HPDE6-E6E7 (cell line): ENCODE measurements around the gene NDFIP2.

Experiments
- DNase-seq: peaks from one replicate; pipeline ENCODE4 v3.0.0; 2011; ENCODE audit warnings: missing footprints; ENCODE audit errors: extremely low spot score

The NDFIP2 gene, protein sequence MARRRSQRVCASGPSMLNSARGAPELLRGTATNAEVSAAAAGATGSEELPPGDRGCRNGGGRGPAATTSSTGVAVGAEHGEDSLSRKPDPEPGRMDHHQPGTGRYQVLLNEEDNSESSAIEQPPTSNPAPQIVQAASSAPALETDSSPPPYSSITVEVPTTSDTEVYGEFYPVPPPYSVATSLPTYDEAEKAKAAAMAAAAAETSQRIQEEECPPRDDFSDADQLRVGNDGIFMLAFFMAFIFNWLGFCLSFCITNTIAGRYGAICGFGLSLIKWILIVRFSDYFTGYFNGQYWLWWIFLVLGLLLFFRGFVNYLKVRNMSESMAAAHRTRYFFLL

DNA sequence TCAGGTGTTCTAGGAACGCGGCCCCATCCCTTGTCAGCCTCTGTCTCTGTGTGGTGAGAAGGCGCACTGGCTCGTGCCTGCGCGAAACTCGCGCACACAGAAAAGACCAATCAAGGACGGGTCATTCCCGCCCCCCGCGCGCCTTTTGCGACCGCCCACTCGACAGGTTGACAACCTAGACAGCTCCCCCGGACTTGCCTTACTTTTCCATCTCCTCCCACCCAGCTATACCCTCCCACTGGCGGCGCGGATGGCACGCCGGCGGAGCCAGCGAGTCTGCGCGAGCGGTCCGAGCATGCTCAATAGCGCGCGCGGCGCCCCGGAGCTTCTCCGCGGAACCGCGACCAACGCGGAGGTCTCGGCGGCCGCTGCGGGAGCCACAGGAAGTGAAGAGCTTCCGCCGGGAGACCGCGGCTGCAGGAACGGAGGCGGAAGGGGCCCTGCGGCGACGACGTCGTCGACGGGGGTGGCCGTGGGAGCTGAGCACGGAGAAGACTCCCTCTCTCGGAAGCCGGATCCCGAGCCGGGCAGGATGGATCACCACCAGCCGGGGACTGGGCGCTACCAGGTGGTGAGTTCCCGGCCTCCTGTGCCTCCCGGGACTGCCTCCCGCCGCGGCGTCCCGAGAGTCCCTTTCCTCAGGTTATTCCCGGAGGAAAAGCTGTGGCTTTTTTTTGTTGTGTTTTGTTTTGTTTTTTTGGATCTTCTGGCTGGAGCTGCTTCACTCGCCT lies at the start of gene NDFIP2:
Gene NDFIP2, plus strand, starts transcription at position 202 of the 731 bp plus-strand sequence. Its CDS starts 49 bp downstream, at position 251.
- peak; percentile 52 for DNase-seq

DNA sequence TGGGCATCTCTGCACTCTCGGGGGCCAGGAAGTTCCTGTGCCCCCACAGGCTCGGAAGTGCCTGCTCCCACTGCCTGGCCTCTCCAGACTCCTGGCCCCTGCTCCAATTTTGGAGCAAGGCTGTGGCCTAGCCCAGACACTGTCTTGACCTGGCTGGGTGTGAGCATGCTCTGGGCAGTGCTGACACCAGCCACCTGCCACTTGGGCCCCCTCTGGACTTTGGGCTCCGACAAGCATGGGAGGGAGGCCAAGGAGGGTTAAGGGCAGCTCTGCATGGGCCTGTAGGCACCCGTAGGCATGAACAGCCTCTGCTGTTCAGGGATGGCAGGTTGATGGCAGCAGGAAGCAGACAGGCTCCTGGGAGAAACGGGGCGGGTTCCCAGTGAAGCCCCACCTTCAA lies 48.9 kb upstream of the NDFIP2 start:
- no peak for DNase-seq

DNA sequence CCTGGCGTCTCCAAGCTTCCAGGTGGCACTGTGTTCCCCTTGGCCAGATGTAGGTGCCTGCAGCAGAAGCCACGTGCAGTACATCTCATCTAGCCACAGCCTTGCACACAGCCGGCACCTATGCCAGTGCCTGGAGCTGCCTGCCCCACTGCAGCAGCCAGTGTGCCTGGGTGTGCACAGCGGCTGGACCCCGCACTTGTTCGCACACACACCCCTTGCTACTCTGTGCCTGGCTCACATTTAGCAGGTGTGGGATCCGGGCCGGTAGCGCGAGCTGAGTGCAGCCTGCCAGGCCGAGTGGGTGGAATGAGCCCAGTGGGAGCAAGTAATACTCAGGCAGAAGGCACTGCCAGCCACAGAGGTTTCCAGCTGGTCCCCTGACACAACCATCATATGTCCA lies 48.0 kb upstream of the NDFIP2 start:
- DNase-seq: no peak

DNA sequence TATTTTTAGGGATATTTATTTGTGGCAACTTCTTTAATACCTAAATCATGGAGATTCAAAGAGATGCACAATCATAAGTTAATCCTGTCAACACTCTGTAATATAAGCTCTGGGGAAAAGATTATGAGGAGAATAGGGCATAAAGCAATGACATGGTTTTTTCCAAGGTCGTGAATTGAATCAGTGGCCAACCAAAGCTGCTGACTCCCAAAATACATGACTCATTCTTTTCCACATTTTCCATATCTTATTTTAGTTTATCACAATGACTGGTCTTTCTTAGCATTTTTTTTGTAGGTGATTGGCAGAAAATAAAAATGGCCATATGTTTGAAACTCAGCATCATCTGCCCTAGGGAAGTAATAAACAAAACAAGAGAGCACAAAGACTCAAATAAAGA lies 46.4 kb upstream of the NDFIP2 start:
- DNase-seq: no peak

DNA sequence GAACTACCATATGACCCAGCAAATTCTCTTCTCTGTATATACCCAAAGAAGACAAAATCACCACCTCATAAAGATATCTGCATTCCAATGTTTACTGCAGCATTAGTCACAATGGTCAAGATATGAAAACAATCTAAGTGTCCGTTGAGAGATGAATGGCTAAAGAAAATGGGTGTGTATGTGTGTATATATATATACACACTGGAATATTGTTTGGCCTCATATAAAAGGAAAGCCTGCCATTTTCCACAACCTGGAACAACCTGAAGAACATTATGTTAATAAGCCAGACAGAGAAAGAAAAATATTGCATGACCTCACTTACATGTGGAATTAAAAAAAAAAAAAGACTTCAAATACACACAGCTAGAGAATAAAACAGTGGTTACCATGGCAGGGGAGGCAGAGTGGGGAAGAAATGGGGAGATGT lies 45.4 kb upstream of the NDFIP2 start:
- no peak for DNase-seq

DNA sequence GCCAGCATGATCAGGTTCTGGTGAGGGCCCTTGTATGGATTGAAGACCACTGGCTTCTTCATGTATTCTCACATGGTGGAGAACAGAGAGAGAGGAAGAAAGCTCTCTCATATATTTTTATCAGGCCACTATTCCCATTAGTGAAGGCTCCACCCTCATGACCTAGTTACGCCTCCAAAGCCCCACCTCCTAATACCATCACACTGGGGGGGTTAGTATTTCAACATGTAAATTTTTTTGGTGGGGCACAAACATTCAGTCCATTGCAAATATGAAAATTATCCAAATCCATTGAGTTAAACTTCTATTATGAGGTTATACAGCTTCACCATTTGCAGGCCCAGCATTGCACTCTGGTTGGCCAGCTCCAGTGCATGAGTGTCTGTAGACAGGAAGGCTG lies 41.7 kb upstream of the NDFIP2 start:
- DNase-seq: no peak

DNA sequence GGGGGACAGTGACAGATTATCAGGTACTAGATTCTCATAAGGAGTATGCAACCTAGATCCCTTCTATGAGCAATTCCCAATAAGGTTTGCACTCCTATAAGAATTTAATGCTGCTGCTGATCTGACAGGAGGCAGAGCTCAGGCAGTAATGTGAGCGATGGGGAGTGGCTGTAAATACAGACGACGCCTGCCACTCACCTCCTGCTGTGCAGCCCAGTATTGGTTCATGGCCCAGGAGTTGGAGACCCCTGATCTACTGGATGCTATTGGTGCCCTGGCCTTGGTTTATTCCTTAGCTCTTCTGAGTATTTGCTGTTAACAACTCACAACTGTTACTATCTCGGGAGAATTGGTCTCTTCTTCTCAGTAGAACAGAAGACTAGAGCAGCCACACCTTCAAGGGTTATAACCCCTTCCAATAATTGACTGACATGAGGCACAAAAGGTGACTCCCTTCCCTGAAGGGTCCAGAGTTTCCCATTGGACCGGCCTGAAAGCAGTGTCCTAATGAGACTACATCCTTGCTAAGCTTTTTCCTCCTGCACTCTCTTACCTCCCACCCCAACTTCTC lies 39.9 kb upstream of the NDFIP2 start:
- no peak for DNase-seq

DNA sequence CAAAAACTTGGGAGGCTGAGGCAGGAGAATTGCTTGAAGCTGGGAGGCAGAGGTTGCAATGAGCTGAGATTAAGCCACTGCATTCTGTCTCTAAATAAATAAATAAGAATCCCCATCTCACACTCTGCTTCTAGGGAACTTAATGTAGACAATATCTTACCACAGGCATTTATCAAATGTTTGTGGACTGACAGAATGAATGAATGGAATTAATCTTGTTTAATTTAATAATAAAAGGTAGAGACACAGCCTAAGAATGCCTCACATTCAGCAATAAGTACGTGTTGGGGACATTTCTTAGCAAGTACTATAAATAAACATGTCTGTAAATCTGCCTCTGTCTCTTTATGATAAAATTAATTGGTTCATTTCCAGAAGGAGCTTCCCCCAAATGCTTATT lies 38.7 kb upstream of the NDFIP2 start:
- DNase-seq: no peak

DNA sequence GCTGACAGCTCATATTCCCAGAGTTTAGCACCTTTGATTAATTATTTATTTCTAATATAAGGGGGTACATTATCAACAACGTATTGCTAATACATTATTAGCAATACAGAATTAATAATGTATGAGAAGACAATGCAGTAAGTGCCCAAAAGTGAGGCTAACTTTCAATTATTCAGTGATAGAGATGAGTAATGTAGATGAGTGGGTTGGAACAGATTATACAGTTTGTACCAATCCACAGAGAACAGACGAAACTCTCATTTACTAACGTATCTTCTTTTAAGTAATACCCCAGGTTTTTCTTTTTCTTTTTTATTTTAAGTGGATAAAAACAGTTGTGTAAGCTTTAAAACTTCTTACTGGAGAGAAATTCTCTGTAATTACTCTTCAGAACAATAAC lies 38.2 kb upstream of the NDFIP2 start:
- DNase-seq: no peak

DNA sequence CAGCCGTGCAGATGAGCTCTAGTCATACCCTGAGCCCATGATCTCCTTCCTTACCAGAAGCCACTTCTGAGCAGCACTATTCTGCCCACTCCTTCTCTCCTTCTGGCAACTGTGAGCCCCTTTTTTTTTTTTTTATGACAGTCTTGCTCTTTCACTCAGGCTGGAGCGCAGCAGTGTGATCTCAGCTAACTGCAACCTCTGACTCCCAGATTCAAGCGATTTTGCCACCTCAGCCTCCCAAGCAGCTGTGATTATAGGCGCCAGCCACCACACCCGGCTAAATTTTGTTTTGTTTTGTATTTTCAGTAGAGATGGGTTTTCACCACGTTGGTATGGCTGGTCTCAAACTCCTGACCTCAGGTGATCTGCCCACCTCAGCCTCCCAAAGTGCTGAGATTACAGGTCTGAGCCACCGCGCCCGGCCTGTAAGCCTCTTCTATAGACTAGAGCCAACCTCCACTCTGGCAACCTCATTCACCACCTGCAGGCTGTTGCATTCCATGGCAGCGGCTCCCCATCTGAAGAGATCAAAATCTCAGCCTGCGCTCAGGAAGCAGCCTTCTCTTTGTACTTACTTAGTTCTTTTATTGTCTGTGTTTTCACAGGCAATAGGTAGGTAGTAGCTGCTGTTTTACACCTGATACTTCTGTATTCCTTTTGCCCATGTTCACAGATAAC lies 34.8 kb upstream of the NDFIP2 start:
- no peak for DNase-seq

DNA sequence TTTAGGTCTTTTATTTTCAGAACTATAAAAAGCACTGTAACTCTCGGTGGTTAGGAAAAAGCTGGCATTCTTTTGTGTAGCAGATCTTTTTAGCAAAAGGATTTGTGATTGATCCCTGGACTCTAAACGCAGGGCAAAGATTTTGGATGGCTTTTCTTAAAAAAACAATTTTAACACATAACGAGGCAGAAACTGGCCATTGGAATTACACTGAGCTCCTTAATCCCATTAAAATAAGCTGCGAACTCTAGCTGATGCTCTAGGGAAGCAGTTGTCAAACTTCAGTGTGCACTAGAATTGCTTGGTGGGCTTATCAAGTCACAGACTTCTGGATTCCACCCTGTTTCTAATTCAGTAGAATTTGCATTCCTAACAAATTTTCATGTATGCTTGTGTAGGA lies 33.8 kb upstream of the NDFIP2 start:
- DNase-seq: no peak

DNA sequence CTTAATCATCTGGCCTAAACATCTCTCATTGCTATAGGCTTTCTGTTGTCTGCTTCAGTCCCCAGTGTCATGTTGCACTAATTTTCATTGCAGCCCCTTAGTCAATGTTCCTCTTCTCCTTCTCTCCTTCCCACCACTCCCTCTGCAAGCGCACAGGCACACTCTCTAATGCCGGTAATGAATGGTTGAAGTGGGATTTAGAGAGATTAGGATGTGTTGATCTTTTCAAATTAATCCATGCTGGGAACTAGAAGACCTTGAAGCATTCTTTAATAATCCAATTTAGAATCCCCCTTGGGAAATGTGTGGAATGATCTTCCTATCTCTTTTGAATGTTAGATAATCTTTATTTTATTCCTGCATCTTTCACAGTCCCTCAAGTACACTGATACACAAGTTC lies 33.2 kb upstream of the NDFIP2 start:
- no peak for DNase-seq

DNA sequence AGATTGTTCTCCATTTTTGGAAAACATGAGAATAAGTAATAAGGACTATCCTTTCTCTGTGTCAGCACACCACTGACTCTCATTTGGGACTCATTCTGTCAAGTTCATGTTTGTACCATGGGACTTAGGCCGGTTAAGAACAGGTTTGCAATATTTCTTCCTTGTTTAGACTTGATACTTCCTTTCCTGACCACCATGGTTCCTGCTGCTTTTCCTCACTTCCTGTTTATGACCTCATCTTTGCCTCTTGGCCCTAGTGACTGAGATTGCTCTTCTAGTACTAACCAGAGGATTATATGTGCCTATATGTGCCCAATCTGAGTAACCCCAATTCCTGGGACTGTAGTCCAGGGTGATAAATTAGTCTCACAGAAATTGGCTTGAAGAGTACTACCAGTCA lies 32.5 kb upstream of the NDFIP2 start:
- DNase-seq: no peak

DNA sequence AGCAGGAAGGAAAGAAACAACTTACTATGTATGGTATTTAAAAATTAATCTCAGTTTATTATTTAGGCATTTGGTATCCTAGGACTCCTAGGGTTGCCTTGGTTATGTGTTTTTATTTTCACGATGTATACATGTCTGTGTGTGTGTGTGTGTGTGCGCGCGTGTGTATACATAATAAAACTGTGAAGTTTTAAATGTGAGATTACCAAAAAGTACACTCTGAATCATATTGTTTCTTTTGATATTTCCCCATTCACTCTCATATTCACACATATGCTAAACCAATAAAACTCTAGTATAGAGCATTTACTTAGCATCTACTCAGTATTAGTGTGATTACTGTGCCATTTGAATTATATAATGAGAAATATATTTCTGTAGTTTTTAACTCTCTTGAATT lies 30.8 kb upstream of the NDFIP2 start:
- no peak for DNase-seq

DNA sequence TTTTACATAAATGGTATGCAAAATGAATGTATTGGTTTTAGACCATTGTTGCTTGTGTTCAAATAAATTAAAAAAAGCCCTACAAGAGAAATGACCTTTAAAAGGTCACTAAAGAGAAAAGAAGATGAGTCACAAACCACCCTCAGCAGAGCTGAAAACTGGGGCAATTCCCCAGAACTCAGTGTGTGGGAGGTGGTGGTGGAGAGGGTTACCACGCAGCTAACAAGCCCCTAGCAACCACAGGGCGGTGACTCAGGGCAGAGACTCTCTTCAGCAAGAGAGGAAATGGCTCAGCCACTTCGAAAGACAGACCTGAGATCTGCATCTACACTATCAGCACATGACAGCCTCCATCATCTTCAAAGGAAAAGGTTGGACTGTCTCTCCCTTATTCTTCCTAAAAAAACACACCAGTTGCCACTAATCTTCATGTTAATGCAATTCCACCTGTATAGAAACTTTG lies 29.4 kb upstream of the NDFIP2 start:
- DNase-seq: peak; percentile 60

DNA sequence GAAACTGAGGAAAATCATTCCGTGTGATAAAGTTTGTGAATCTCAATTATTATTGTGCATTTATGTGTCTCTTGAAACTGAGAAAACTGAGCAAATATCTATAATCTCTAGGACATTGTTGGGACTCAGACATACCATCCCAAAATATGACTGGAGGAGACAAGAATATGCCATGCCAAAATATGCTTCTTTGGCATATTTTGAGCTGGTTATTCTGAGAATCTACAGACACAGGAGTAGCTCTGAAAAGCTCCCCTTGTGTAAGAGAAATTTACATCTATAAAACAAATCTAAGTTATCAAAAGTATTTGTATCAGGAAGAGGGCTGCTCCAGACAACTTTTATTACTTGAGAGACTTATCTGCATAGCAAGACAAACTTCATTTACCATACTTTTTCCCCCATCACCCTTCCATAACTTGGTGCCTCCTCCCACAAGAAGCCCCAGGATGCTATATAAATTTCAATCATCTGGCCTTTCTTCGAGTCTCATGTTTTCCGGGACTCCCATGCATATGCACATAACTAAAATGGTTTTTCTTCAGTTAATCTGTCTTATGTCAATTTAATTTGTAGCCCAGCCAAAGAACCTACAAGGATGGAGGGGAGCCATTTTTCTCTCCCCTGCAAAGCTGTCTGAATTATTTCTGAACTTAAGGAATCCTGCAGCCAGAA lies 28.6 kb upstream of the NDFIP2 start:
- DNase-seq: no peak

DNA sequence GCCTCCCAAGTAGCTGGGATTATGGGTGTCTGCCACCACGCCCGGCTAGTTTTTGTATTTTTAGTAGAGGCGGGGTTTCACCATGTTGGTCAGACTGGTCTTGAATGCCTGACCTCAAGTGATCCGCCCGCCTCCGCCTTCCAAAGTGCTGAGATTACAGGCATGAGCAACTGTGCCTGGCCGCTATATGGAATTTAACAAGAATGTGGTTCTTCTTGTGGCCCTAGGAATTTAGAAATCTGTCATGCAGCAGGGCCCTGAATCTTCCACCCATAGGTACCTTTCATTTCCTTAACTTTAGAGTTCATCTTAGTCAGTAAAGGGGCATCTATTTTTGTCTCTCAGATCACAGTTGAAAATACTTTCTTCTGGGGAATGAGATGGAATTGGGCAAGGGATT lies 25.6 kb upstream of the NDFIP2 start:
- no peak for DNase-seq

DNA sequence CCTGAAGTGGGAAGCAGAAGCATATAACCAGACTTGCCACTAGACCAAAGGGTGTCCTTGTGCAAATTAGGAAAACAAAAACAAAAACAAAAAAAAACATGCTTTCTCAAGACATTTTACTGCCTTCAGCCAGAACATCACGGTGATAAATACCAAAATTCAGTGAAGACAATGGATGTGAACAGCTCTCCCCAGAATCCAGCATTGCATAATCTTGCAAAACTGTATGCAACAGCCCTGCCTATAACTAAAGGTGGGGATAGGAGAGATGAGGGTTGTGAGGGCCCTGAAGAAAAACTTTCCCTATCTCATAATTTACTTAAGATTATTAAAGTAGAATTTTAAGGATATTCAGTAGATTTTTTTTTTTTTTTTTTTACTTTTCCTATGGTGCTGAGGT lies 24.9 kb upstream of the NDFIP2 start:
- no peak for DNase-seq

DNA sequence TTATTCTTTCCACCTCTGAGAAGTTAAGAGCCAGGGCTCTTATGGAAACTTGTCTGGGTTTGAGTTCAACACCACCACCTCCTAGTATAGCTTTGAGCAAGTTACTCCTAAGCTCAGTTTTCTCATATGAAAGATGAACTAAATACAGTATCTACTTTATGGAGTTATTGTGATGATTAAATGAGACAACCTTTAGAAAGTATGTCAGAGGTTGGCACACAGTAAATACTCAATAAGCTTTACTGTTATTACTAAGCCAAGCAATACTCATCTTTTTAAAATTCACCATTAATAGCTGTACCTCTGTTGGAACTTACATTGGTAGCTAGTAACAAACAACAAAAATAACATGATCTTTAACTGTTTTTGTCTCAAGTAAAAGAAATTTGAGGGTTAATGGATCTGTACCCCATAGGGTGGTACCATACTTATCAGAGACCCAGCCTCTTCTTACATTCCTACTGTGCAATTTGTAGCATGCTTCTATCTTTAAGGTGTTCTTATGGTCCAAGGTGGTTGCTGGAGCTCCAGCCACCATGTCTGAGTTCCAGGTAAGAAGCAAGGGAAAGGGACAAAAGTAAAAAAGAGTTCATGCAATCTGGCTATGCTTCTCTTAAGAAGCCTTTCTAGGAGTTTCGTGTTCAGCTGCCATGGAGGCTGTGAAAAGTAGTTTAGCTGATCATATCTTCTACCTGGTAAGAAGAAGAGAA lies 24.1 kb upstream of the NDFIP2 start:
- no peak for DNase-seq

DNA sequence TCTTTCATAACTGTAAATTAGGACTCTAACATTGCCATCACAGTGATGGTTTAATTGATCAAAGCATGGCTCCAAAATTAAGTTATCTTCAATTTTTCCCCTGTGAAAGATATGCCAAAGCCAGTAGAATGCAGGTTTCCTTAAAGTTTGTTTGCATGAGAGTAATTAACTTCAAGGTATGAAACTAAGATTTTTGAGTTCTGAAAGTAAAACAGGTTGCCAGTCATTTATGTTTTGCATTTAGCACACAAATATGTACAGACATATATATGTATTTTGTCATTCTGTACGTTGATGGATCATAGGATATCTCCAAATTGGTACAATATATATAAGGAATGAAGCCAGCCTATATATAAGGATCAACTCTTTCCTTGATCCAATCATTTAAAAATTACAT lies 23.6 kb upstream of the NDFIP2 start:
- no peak for DNase-seq

DNA sequence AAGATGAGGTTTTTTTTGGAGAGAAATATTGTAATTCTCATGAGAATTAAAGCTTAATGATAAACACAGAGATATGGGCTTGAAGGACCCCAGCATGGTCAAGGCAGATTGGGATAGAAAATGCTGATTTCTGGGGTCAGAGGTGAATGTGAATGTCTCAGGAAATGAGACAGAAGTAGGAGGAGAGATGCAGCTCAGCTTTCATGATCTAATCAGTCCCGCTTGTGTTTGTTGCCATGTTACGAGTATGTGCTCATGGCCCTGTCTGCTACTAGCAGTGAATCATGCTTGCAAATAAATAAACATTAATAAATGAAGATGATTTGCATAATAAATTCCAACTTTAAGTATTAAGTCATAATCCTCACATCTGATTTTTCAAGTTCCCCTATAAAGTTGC lies 23.0 kb upstream of the NDFIP2 start:
- DNase-seq: peak; percentile 54
